ENCODE data around the gene GET4.
A peak's percentile ranks its signal among the peaks of the same experiment; 100 is the strongest.
"Not testable (repeated sequence)": the region's sequence is repeated elsewhere in the genome, so short reads cannot be mapped to it uniquely, and the experiment has no call there.

The GET4 gene

DNA sequence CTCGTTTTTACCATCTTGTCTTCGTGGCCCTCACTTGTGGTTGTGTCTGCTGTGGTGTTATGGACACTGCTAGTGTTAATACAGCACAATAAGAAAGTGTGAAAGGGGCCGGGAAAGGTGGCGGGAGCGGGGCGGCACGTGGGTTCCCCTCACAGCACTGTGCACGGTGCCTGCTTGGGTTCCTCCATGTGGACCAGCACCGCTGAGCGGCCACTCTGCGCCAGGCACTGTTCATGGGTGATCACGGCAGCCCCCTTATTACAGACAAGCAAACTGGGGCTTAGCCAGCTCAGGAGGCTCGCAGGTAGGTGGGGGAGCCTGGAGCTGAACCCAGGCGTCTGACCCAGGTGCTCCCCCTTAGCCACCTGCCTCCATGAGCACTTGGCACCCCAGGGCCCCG lies 31.8 kb upstream of the GET4 start:
- FAIRE-seq (no peak), DNase-seq (ENCODE audit: insufficient read length, low spot score) (no peak)
- no peak for TF ChIP-seq SPI1 (IDR thresholded peaks at IDR 0.05; ENCODE audit: low read depth, low read length)
- TF ChIP-seq POLR2A (IDR thresholded peaks at IDR 0.05; ENCODE audit: low read depth, low read length): no peak
- TF ChIP-seq POU2F2 (IDR thresholded peaks at IDR 0.05; ENCODE audit: low read depth, low read length): no peak
- TF ChIP-seq PAX5 (IDR thresholded peaks at IDR 0.05; ENCODE audit: insufficient read depth, low read length, severe bottlenecking): no peak
- TF ChIP-seq TAF1 (IDR thresholded peaks at IDR 0.05; ENCODE audit: low read depth, low read length): no peak
- TF ChIP-seq POLR2AphosphoS5 (IDR thresholded peaks at IDR 0.05; ENCODE audit: low read depth, low read length): no peak

DNA sequence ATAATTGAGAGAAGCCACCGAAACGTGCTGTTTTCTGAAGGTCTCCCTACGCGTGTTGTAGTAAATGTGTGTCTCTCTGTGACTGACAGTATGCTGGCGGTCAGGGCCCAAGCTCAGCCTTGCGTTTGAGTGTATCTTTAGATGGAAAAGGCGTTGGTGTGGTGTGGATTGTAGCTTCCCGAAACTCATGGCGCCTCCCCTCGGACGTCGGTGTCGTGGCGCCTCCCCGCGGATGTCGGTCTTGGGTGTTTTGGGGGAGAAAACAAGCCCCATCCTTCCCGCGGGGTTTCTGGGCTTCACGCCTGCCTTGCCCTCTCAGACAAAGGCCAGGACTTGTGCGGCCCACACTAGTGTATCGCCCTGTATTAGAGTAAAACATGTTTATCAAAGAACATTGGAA lies 31.3 kb upstream of the GET4 start:
- FAIRE-seq (no peak), DNase-seq (ENCODE audit: insufficient read length, low spot score) (no peak)
- TF ChIP-seq POU2F2 (IDR thresholded peaks at IDR 0.05; ENCODE audit: low read depth, low read length): no peak

DNA sequence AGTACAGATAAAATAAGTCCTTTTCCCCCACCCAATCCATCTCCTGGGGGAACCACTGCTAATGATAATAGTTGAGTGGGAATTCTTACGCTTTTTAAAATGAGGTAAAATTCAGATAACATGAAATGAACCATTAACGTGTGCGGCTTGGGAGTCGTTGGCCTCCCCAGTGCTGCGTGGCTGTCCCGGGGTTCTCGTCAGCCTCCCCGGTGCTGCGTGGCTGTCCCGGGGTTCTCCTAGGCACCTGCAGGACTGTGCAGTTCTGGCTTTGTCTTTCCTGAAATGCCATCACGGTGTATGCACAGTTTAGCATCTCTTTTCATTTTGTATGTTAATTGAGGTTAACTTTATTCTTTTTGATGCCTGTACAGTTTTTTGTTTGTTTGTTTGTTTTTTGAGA lies 30.6 kb upstream of the GET4 start:
- no peak for DNase-seq (ENCODE audit: insufficient read length, low spot score)
- no peak for FAIRE-seq
- TF ChIP-seq SPI1 (IDR thresholded peaks at IDR 0.05; ENCODE audit: low read depth, low read length) (no peak), TAF1 (IDR thresholded peaks at IDR 0.05; ENCODE audit: low read depth, low read length) (no peak), PAX5 (IDR thresholded peaks at IDR 0.05; ENCODE audit: insufficient read depth, low read length, severe bottlenecking) (no peak), POU2F2 (IDR thresholded peaks at IDR 0.05; ENCODE audit: low read depth, low read length) (no peak), POLR2AphosphoS5 (IDR thresholded peaks at IDR 0.05; ENCODE audit: low read depth, low read length) (no peak), POLR2A (IDR thresholded peaks at IDR 0.05; ENCODE audit: low read depth, low read length) (no peak)

DNA sequence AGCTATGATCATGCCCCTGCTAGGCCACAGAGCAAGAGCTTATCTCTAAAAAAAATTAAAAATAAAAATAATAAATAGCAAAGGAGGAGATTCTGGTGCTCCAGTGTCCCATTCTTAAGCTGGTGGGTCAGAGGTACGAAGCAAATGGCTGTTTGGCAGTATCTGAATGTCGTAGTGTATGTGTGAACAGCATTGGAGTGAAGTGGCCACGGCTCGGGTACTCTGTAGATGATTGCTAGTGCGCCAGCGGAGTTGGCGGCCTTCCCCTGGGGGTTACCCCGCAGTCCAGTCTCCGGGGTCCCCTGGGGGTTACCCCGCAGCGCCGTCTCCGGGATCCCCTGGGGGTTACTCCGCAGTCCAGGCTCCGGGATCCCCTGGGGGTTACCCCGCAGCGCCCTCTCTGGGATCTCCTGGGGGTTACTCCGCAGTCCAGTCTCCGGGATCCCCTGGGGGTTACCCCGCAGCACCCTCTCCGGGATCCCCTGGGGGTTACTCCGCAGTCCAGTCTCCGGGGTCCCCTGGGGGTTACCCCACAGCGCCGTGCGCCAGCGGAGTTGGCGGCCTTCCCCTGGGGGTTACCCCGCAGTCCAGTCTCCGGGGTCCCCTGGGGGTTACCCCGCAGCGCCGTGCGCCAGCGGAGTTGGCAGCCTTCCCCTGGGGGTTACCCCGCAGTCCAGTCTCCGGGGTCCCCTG lies 29.2 kb upstream of the GET4 start:
- not testable (repeated sequence) for DNase-seq (ENCODE audit: insufficient read length, low spot score); FAIRE-seq

DNA sequence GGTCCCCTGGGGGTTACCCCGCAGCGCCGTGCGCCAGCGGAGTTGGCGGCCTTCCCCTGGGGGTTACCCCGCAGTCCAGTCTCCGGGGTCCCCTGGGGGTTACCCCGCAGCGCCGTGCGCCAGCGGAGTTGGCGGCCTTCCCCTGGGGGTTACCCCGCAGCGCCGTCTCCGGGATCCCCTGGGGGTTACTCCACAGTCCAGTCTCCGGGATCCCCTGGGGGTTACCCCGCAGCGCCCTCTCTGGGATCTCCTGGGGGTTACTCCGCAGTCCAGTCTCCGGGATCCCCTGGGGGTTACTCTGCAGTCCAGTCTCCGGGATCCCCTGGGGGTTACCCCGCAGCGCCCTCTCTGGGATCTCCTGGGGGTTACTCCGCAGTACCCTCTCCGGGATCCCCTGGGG lies 28.6 kb upstream of the GET4 start:
- DNase-seq (ENCODE audit: insufficient read length, low spot score); FAIRE-seq: not testable (repeated sequence)

DNA sequence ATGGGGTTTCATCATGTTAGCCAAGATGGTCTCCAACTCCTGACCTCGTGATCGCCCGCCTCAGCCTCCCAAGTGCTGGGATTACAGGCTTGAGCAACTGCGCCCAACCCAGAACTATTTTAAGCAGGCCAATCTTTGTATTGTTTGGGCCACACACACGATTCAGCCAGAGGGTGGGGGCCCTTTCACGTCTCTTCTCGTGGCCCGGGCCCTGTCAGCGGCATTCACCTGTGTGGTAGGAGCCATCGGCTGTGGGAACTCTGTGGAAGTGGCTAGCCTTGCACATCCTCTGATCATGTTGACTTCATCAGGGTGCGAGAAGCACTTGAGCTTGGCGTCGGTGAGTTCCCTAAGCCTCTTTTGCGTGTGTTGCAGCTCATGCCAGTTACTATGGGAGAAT lies 27.2 kb upstream of the GET4 start:
- FAIRE-seq (no peak), DNase-seq (ENCODE audit: insufficient read length, low spot score) (no peak)
- no peak for TF ChIP-seq POU2F2 (IDR thresholded peaks at IDR 0.05; ENCODE audit: low read depth, low read length)
- no peak for TF ChIP-seq POLR2A (IDR thresholded peaks at IDR 0.05; ENCODE audit: low read depth, low read length)

DNA sequence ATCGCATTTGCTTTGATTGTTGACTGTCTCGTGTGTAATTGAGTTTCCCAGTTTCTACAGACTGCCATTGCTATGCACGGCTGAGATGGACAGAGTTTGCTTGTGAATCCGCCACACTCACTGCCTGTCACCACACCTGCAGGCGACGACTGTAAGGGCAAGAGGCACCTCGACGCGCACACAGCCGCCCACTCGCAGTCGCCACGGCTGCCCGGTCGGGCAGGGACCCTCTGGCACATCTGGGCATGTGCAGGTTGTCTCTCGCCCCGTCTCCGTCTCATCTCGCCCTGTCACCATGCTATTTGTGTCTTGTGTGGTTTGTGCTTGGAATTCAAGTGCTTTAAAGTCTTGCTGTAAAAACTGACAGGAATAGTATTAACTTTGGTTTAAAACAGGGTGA lies 26.6 kb upstream of the GET4 start:
- DNase-seq (ENCODE audit: insufficient read length, low spot score) (no peak), FAIRE-seq (peak; percentile 5)
- TF ChIP-seq POLR2AphosphoS5 (IDR thresholded peaks at IDR 0.05; ENCODE audit: low read depth, low read length): no peak
- TF ChIP-seq POLR2A (IDR thresholded peaks at IDR 0.05; ENCODE audit: low read depth, low read length): no peak
- TF ChIP-seq PAX5 (IDR thresholded peaks at IDR 0.05; ENCODE audit: insufficient read depth, low read length, severe bottlenecking): no peak
- TF ChIP-seq TAF1 (IDR thresholded peaks at IDR 0.05; ENCODE audit: low read depth, low read length): no peak
- no peak for TF ChIP-seq POU2F2 (IDR thresholded peaks at IDR 0.05; ENCODE audit: low read depth, low read length)
- TF ChIP-seq SPI1 (IDR thresholded peaks at IDR 0.05; ENCODE audit: low read depth, low read length): no peak

DNA sequence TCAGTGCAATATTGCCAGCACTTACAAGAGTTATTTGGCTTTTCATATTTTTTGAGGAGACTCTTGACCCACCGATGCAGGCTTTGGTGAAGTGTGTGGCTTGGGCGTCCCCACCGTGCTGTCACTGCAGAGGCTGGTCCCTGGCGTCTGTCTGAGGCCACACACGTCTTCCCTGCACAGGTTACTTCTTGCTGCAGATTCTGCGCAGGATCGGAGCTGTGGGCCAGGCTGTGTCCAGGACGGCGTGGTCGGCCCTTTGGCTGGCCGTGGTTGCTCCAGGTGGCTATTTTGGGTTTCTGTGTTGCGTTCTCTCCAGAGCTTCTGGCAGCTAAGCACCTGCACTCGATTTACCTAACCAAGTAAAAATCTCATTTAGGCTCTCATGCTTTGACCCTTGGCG lies 25.1 kb upstream of the GET4 start:
- TF ChIP-seq SPI1 (IDR thresholded peaks at IDR 0.05; ENCODE audit: low read depth, low read length) (no peak), POU2F2 (IDR thresholded peaks at IDR 0.05; ENCODE audit: low read depth, low read length) (no peak), TAF1 (IDR thresholded peaks at IDR 0.05; ENCODE audit: low read depth, low read length) (no peak), PAX5 (IDR thresholded peaks at IDR 0.05; ENCODE audit: insufficient read depth, low read length, severe bottlenecking) (no peak), POLR2AphosphoS5 (IDR thresholded peaks at IDR 0.05; ENCODE audit: low read depth, low read length) (no peak), POLR2A (IDR thresholded peaks at IDR 0.05; ENCODE audit: low read depth, low read length) (no peak)
- no peak for DNase-seq (ENCODE audit: insufficient read length, low spot score)
- no peak for FAIRE-seq

DNA sequence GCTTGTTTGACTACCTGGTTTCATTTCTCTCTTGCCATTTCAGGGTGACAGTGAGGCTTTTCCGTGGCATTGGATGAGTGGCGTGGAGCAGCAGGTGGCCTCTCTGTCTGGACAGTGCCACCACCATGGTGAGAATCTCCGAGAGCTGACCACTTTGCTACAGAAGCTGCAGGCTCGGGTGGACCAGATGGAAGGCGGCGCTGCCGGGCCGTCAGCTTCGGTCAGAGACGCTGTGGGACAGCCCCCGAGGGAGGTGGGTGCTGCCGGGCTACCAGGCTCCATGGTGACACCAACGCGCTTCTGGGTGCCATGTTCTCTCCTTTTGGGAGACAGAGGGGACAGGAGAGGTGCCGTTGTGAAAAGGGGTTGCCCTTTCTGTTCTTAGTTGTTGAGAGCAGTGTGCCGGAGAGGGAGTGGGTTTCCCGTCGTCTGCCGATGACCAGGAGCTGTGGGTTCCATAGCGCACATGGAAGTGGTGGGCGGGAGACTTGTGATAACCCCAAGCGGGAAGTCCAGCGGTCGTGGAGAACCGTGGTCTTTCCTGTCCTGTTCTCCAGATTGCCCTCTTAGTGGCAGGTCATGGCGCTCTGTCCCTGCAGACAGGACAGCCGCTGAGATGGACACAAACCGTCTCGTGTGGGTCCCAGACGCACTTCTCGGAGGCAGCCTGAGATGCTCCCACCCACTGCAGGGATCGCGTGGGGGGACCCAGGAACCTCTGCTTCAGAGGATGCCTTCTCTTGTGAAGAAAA lies 22.8 kb upstream of the GET4 start:
- FAIRE-seq: no peak
- TF ChIP-seq POLR2AphosphoS5 (IDR thresholded peaks at IDR 0.05; ENCODE audit: low read depth, low read length) (no peak), POLR2A (IDR thresholded peaks at IDR 0.05; ENCODE audit: low read depth, low read length) (no peak)
- DNase-seq (ENCODE audit: insufficient read length, low spot score): no peak

DNA sequence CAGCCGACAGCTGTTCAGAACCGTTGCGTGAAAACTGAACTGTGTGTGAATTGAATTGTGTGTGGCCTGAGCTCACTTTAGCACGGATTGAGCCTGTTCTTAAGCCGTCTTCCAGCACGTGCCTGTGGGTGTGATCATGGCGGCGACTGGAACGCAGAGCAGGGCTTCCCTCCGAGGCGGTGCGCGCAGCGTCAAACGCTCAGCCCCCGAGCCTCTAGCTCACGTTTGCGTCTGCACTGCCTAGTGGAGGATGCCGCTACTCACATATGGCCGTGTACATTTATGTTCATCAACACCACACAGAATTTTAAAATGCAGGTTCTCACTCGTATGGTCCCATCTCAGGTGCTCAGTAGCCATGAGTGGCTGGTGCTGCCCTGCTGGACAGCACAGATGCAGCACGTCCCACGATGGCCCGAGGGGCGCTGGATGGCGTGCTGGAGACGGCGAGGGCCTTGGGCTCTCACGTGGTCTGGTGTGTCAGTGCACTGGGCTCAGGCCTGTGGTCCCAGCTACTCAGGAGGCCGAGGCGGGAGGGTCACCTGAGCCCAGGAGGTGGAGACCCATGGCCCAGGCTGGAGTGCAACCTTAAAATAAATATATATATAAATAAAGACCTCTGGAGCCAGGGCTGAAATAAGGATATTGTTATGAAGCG lies 22.1 kb upstream of the GET4 start:
- no peak for TF ChIP-seq TAF1 (IDR thresholded peaks at IDR 0.05; ENCODE audit: low read depth, low read length)
- no peak for TF ChIP-seq POLR2A (IDR thresholded peaks at IDR 0.05; ENCODE audit: low read depth, low read length)
- no peak for TF ChIP-seq POLR2AphosphoS5 (IDR thresholded peaks at IDR 0.05; ENCODE audit: low read depth, low read length)
- TF ChIP-seq POU2F2 (IDR thresholded peaks at IDR 0.05; ENCODE audit: low read depth, low read length): no peak
- TF ChIP-seq SPI1 (IDR thresholded peaks at IDR 0.05; ENCODE audit: low read depth, low read length): no peak
- no peak for TF ChIP-seq PAX5 (IDR thresholded peaks at IDR 0.05; ENCODE audit: insufficient read depth, low read length, severe bottlenecking)
- no peak for DNase-seq (ENCODE audit: insufficient read length, low spot score)
- no peak for FAIRE-seq
